DND-41 (cell line): ENCODE results near the gene TMEM250.

Source experiments
- ATAC-seq: fragments of 200-7000 bp; cut with Tn5 transposase; 3 replicates; pipeline ENCODE4 v1.9.1; 2021; ENCODE audit warnings: low read depth; ENCODE audit not compliant: insufficient read depth
- DNase-seq: peaks from one replicate; pipeline ENCODE4 v3.0.0-alpha.2; 2020
- H2AFZ ChIP-seq: 2 replicates; pipeline ENCODE4 v1.6.0; 2012; ENCODE audit warnings: low read depth, low read length
- H3K27ac ChIP-seq: 2 replicates; pipeline ENCODE4 v1.5.1; 2012; ENCODE audit warnings: low read length, inconsistent platforms
- H3K27me3 ChIP-seq: fragments of 200-600 bp; sonication (generic); 2 replicates; pipeline ENCODE4 v1.6.0; 2012; ENCODE audit warnings: low read length, mild to moderate bottlenecking, inconsistent platforms; ENCODE audit not compliant: insufficient read depth, poor library complexity
- H3K36me3 ChIP-seq: 2 replicates; pipeline ENCODE4 v1.5.1; 2012; ENCODE audit warnings: low read length, inconsistent platforms; ENCODE audit not compliant: insufficient read depth
- H3K4me1 ChIP-seq: 2 replicates; pipeline ENCODE4 v1.5.1; 2012; ENCODE audit warnings: mild to moderate bottlenecking, low read length; ENCODE audit not compliant: insufficient read depth
- H3K4me2 ChIP-seq: 2 replicates; pipeline ENCODE4 v1.6.0; 2012; ENCODE audit warnings: mild to moderate bottlenecking, moderate library complexity, low read length, inconsistent platforms; ENCODE audit not compliant: insufficient read depth
- H3K4me3 ChIP-seq, 2 experiments: fragments of 200-600 bp in 1 of 2; shearing (Covaris generic) in 1 of 2; 2 replicates each; pipeline ENCODE4 v1.5.1; 2012 to 2016; ENCODE audit warnings: inconsistent platforms in 2 of 2, low read length in 2 of 2, mild to moderate bottlenecking in 2 of 2, low read depth in 1 of 2, moderate library complexity in 1 of 2
- H3K79me2 ChIP-seq: 2 replicates; pipeline ENCODE4 v1.6.0; 2012; ENCODE audit warnings: low read length, inconsistent platforms; ENCODE audit not compliant: insufficient read depth
- H3K9ac ChIP-seq: 2 replicates; pipeline ENCODE4 v1.6.0; 2012; ENCODE audit warnings: low read depth, mild to moderate bottlenecking, inconsistent platforms, low read length, moderate library complexity
- H3K9me3 ChIP-seq: 2 replicates; pipeline ENCODE4 v1.5.1; 2012; ENCODE audit warnings: low read length, moderate library complexity, mild to moderate bottlenecking, inconsistent platforms; ENCODE audit not compliant: insufficient read depth, severe bottlenecking
- H4K20me1 ChIP-seq: 2 replicates; pipeline ENCODE4 v1.6.0; 2012; ENCODE audit warnings: low read length; ENCODE audit not compliant: insufficient read depth
- EZH2 ChIP-seq: IDR thresholded peaks from 3 replicates; pipeline ENCODE4 v1.6.1; 2012; ENCODE audit warnings: borderline replicate concordance, low read depth, mild to moderate bottlenecking, moderate library complexity, low read length, inconsistent platforms; ENCODE audit not compliant: severe bottlenecking
- TF ChIP-seq, protein P1 (sequence below): IDR thresholded peaks from 2 replicates; pipeline ENCODE4 v1.5.1; 2012; ENCODE audit warnings: borderline replicate concordance, low read length, moderate library complexity, mild to moderate bottlenecking; ENCODE audit not compliant: poor library complexity, severe bottlenecking; ENCODE audit errors: extremely low read depth

The TMEM250 gene

GRCh38 chr9:136111910-136112309 is 6.8 kb downstream of the TMEM250 start:
- H3K4me1 ChIP-seq, result peaks cover 32% of the 10 kb centered on the region
- no peak overlapping the region for H3K9ac ChIP-seq
- TF ChIP-seq EZH2, result no peak
- TF ChIP-seq, protein P1, sequence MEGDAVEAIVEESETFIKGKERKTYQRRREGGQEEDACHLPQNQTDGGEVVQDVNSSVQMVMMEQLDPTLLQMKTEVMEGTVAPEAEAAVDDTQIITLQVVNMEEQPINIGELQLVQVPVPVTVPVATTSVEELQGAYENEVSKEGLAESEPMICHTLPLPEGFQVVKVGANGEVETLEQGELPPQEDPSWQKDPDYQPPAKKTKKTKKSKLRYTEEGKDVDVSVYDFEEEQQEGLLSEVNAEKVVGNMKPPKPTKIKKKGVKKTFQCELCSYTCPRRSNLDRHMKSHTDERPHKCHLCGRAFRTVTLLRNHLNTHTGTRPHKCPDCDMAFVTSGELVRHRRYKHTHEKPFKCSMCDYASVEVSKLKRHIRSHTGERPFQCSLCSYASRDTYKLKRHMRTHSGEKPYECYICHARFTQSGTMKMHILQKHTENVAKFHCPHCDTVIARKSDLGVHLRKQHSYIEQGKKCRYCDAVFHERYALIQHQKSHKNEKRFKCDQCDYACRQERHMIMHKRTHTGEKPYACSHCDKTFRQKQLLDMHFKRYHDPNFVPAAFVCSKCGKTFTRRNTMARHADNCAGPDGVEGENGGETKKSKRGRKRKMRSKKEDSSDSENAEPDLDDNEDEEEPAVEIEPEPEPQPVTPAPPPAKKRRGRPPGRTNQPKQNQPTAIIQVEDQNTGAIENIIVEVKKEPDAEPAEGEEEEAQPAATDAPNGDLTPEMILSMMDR, result no peak
- no peaks in the 10 kb centered on the region for H3K9me3 ChIP-seq
- H3K4me2 ChIP-seq, result no peak overlapping the region
- ATAC-seq, result no peak
- peaks cover 9% of the 10 kb centered on the region for H3K79me2 ChIP-seq
- H2AFZ ChIP-seq, result no peak overlapping the region
- no peak for DNase-seq
- peaks cover 28% of the 10 kb centered on the region for H3K36me3 ChIP-seq
- no peak overlapping the region for H3K4me3 ChIP-seq
- H4K20me1 ChIP-seq, result peaks cover 19% of the 10 kb centered on the region
- no peaks in the 10 kb centered on the region for H3K27me3 ChIP-seq
- H3K27ac ChIP-seq, result no peak overlapping the region

DNA sequence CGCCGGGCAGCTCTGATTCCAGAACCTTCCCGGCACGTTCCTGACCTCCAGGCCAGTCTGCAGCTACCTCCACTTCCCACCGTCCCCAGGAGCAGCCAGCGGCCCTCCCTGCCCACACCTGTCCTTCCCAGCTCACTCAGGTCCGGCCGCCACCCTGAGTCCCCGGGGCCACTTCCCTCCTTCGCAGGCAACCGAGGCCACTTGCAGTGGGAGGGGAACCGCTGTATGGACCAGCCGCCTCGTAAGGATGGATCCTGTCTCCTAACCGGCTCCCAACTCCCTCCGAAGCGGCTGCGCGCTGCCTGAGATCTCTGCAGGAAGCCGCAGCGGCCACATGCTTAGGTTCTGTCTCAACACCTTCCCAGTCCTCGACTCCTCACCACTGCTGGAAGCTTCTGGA is 7.5 kb downstream of the TMEM250 start:
- peaks cover 2% of the 10 kb centered on the region; the same call in 1 of the 2 replicates for H3K79me2 ChIP-seq
- no peaks in the 10 kb centered on the region for H3K27me3 ChIP-seq
- TF ChIP-seq, protein P1, result no peak
- TF ChIP-seq EZH2, result no peak
- DNase-seq, result no peak
- peaks cover 20% of the 10 kb centered on the region for H3K36me3 ChIP-seq
- H4K20me1 ChIP-seq, result peaks cover 12% of the 10 kb centered on the region
- no peak overlapping the region for H3K4me3 ChIP-seq
- no peak for ATAC-seq
- peaks cover 37% of the 10 kb centered on the region for H3K4me1 ChIP-seq
- H3K9me3 ChIP-seq, result no peaks in the 10 kb centered on the region
- H3K4me2 ChIP-seq, result no peak overlapping the region
- no peak overlapping the region for H2AFZ ChIP-seq
- no peak overlapping the region for H3K27ac ChIP-seq
- H3K9ac ChIP-seq, result no peak overlapping the region

- no peaks in the 10 kb centered on the region for H3K79me2 ChIP-seq
- peak overlapping the region; percentile 69 for H3K27ac ChIP-seq
- H2AFZ ChIP-seq, result 0 out of 2 replicates have a peak overlapping the region, but pooled peaks have one; percentile 17
- ATAC-seq, result no peak
- peak overlapping the region; percentile 65 for H3K9ac ChIP-seq
- H3K4me1 ChIP-seq, result peaks cover 37% of the 10 kb centered on the region
- H4K20me1 ChIP-seq, result peaks cover 5% of the 10 kb centered on the region
- TF ChIP-seq, protein P1, result no peak
- no peak for TF ChIP-seq EZH2
- peak overlapping the region; percentile 75 for H3K4me2 ChIP-seq
- no peaks in the 10 kb centered on the region for H3K9me3 ChIP-seq
- peak overlapping the region in 1 of 2 experiments; percentile 44; a peak in 1 of 4 replicates for H3K4me3 ChIP-seq
- no peaks in the 10 kb centered on the region for H3K27me3 ChIP-seq
- no peak for DNase-seq
- H3K36me3 ChIP-seq, result peaks cover 12% of the 10 kb centered on the region
These were observed 8.3 kb downstream of the TMEM250 start for GRCh38 chr9:136110082-136111061.
